GM21381 (cell line): ENCODE results near the gene RAP1GAP2.
"Not testable (repeated sequence)": the region's sequence is repeated elsewhere in the genome, so short reads cannot be mapped to it uniquely, and the experiment has no call there.

Source experiments
- ATAC-seq: cut with Tn5 transposase; IDR thresholded peaks from one replicate; pipeline ENCODE4 v1.9.1; 2021; ENCODE audit warnings: mild to moderate bottlenecking, moderate library complexity; ENCODE audit not compliant: unreplicated experiment

Gene RAP1GAP2

DNA sequence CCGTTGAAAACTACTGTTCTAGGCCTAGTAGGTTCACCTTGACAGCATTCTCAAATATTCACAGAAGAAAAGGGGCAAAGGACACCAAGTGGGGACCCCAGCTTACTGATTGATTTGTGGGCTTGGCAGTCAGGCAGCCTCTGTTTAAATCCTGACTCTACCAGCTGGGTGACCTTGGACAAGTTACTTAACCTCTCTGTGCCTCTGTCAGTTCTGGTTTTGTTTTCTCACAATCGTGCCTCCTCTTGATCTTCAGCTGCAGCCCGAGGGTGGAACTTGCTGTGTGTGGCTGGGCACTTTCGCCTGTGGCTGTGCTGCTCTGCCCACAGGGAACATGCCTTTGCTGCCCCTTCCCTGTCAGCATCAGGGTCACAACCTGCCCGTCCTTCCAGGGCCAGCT lies 17.8 kb downstream of the RAP1GAP2 start:
- peak; percentile 30 for ATAC-seq

DNA sequence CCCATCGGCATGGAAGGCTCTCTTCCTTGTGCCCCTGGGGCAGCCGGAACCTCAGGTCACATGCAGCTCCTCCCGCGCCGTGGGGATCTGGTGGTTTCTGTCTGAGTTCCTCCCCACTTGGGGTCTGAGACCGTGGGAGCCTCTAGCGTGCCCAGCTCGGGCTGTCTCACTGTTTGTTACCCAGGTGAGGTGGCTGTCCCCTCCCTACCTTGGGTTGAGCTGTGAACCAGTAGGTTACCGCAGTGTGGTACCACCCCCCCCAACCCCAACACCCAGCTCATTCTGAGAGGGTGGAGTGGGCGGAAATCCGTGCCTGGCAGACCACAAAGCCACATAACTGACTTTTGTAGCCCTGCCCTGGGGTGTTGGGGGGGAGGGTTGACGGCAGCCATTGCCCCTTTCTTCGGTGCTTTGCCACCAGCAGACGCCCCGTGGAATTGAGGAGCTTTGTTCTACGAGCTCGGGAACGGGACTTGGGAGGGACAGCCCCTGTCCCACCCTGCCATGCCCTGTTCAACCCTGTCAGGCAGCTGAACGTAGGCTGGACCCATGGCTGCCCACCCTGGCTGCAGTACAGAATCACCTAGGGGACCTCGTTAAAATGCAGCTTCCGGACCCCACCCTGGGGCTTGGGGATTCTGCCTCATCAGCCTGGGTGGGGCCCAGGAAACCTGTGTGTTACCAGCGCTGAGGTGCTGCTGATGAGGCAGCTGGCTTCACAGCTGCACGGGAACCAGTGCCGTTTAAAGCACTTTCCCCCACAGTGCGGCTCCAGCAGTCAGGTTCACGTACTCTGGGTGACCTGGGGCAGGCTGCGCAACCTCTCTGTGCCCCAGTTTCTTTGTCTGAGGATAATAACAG lies 18.5 kb downstream of the RAP1GAP2 start:
- ATAC-seq = peak; percentile 70

DNA sequence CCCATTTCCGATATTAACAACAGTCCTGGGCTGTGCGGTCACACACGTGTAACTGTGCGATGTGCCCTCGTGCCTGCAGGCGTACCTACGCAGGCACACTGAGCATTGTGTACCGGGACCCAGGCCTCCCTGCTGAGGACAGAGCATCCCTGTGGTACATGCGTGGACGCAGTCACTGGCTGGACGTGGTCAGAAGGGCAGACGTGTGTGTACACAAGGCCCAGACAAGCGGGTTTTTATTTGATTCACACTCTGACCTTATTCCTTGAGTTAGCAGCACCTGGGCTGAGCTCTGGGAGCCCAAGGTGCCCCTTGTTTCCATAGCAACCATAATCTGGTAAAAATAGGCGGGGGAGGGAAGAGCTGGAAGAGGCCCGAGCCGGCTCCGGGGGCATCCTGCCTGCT lies 19.5 kb downstream of the RAP1GAP2 start:
- ATAC-seq = no peak

DNA sequence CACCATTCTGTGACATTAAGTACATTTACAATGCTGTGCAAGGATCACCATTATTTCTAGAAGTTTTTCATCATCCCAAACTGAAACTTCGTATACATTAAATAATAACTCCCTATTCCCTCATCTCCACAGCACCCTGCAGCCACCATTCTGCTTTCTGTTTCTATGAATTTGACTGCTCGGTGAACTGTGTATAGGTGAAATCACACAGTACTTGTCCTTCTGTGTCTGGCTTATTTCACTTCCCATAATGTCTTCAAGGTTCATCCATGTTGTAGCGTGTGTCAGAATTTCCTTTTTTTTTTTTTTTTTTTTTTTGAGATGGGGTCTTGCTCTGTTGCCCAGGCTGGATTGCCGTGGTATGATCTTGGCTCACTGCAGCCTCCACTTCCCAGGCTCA lies 20.4 kb downstream of the RAP1GAP2 start:
- ATAC-seq = no peak

DNA sequence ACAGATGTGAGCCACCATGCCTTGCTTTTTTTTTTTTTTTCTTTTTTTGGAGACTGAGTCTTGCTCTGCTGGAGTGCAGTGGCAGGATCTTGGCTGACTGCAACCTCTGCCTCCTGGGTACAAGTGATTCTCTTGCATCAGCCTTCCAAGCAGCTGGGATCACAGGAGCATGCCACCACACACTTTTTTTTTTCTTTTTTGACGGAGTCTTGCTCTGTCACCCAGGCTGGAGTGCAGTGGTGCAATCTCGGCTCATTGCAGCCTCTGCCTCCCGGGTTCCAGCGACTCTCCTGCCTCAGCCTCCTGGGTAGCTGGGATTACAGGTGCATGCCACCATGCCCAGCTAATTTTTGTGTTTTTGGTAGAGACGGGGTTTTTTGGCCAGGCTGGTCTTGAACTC lies 23.1 kb downstream of the RAP1GAP2 start:
- not testable (repeated sequence) for ATAC-seq

DNA sequence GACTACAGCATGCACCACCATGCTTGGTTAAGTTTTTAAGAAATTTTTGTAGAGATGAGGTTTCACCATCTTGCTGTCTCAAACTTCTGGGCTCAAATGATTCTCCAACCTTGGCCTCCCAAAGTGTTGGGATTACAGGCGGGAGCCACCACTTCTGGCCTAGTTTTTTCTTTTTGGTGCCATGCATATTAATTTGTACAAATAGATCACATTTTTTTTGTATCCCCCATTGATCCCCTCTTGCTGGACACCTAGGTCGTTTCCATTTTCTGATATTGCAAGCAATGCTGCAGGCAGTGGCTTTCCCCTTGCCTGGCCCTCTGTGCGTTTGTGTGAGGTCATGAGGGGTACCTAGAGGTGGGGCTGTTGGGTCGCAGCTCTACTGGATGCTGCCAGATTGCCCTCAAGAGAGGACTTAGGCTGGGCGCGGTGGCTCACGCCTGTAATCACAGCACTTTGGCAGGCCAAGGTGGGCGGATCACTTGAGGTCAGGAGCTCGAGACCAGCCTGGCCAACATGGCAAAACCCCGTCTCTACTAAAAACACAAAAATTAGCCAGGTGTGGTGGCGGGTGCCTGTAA lies 23.8 kb downstream of the RAP1GAP2 start:
- ATAC-seq = no peak

DNA sequence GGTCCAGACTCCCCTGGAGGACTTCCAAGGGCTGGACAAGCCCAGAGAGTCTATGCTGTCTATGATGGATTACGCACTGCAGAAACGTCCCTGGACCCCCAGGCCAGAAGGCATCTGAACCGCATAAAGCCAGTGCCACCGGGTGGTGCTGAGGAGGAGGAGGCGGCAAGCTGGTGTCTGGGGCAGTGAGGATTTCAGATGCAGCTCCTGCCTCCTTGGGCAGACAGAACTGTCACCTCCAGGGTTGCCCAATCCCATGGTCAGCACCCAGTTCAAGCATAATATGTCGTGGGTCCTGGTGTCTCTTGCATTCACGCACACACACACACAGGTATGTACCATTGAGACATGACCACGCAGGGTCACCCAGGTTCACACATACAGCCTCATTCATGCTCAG lies 25.6 kb downstream of the RAP1GAP2 start:
- ATAC-seq = no peak

DNA sequence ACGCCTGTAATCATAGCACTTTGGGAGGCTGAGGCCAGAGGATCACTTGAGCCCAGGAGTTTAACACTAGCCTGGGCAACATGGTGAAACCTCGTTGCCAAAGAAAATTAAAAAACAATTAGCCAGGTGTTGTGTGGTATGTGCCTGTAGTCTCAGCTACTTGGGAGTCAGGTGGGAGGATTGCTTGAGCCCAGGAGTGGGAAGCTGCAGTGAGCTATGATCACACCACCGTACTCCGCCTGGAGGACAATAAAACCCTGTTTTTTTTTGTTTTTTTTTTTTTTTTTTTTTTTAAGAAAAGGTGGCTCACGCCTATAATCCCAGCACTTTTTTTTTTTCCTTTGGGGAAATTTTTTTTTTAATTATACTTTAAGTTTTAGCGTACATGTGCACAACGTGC lies 26.1 kb downstream of the RAP1GAP2 start:
- ATAC-seq = no peak

DNA sequence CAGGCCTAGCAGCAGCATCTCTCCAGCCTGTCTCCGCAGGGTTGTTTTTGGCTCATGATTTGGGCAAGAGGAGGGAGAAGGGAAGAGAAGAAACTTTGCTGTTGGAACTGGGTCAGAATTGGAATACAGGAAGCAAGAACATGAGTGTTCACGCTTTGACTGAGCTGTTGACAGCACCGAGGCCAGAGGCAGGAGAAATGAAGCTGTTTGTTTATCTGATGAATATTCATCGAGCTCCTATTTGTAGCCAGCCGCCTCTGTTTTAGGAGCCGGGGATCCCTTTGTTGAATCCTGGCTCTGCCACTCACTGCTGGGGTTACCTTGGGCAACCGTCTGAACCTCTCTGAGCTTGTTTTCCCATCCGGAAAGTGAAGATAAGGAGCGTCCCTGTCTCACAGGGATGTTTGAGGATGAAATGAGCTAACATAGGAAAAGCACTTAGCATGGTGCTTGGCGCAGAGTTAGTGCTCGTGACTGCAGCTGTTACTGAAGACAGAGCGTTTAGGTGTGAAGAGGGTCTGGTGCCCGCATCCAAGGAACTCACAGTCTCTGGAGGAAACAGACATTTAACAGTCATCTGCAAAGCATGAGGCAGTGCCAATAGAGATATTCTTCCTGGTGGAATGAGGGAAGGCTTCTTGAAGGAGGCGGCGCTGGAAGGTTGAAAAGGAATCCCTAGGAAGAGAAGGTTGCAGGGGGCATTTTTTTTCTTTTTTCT lies 29.2 kb downstream of the RAP1GAP2 start:
- no peak for ATAC-seq

DNA sequence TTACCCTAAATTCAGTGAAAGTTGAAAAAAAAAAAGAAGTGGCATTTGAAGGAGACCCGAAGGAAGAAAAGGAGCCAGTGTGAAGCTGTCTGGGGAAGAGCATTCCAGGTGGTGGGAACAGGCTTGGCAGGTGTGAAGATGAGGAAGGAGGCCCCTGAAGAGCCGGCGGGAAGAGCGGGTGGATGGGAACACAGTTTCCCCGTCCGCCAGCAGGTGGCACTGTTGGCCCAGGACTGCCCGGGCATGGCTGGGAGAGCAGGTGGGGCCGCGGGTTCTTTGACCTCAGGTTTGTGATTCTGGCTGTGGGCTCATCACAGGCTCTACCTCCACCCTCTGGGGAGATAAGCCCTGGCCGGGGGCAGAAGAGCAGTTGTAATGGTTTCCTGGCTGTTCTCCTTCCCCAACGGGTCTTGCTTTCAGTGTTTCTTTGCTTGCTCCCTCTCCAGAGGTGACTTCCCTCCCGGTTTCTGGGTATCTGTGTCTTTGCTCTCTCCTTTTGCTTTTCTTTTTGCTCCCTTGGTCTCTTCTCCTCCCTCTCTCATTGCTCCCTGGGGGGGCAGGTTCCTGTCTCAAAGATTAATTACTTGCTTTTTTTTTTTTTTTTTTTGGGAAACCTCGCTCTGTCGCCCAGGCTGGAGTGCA lies 32.3 kb downstream of the RAP1GAP2 start:
- no peak for ATAC-seq

DNA sequence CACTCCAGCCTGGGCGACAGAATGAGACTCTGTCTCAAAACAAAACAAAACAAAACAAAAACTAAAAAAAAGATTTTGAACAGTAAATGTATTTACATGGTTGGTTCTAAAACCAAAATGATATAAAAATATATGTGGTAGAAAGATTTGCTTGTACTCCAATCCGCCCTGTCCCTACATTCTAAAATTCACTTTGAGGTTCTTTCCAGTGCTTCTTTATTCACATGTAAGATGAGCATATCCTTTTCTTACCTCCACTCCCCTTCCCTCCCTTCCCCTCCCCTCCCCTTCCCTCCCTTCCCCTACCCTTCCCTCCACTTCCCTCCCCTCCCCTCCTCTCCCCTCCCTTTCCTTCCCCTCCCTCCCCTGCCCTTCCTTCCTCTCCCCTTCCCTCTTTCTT lies 34.4 kb downstream of the RAP1GAP2 start:
- ATAC-seq = no peak

DNA sequence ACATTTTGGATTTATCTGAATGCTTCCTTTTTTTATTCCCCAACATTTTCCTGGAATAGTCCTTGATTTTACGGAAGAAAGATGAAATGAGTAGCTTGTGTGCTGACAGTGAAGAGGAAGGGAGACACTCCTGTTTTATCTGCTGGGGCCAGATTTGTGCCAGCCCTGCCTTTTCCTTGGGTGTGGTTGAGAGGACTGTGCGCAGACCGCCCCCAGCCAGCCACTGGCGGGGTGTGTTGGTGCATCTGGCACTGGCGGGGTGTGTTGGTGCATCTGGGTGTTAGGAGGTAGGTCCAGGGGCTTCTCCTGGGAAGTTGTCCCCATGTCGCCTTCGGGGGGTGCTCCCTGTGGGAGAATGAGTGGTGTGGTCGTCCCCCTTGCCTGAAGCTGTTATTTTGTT lies 39.5 kb downstream of the RAP1GAP2 start:
- ATAC-seq = no peak

DNA sequence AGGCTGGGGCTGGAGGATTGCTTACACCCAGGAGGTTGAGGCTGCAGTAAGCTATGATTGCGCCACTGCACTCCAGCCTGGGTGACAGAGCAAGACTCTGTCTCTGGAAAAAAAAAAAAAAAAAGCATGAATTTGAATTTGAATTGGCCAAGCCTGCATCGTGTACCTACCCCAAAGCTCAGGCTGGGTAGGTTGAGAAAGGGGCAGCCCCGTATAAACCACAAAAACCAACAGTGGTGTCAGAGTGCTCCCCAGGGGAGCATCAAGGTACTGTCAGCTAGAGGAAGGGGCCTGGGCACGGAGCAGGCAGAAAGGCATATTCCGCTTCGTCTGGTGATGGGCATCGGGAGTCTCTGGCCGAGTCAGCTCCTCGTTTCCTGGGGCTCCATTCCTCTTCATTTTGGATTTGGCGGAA lies 40.9 kb downstream of the RAP1GAP2 start:
- ATAC-seq = no peak

DNA sequence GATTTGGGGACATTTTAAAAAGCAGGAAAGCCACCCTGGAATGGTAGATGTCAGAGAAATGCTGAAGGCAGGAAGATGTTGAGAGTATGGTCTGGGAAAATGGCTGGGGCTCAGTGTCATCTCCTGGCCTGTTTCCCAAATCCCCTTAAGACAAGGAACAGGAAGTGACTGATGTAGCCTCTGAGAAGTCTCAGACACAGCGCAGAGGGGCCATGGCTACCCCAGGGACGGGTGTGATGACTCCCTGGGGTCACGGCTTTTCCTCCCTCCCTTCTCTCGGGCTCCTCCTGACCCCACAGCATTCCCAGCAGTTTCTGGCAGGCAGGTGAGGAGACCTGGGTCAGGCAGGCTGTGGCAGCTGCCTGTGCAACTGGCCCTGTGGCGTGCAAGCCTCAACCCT lies 45.4 kb downstream of the RAP1GAP2 start:
- ATAC-seq = no peak

DNA sequence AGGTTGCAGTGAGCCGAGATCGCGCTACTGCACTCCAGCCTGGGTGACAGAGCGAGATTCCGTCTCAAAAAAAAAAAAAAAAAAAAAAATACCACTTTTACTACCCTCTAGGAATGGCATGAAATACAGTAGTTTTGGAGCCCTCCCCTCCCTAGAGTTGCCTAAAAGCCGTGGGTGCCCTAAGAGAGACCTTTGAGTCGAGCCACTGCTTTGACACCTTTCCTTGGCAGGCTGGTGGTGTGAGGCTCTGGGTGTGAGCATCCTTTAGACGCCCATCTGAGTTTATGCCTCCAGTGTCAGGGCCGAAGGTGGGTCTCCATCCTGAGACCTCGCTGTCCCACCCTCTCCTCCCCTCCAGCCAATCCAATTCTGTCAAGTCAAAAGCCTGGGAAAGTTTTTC lies 46.2 kb downstream of the RAP1GAP2 start:
- ATAC-seq = no peak

DNA sequence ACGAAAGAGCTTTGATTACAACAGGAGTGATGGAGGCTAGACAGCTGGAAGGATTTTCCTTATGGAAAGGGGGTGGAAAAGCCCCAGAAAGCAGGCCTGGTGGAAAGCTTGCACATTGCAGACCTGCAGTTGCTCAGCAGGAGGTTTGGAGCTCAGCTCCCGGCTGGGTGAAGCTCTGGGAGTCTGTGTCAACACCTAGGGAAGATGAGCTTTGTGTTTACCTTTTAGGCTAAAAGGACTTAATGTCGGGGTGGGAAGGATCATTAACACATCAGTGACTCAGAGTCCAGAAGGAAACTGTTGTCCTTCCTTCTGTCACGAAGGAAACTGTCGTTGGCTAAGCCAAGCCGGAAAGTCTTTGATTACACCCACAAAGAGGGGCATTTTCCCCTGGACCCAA lies 48.2 kb downstream of the RAP1GAP2 start:
- ATAC-seq = no peak

DNA sequence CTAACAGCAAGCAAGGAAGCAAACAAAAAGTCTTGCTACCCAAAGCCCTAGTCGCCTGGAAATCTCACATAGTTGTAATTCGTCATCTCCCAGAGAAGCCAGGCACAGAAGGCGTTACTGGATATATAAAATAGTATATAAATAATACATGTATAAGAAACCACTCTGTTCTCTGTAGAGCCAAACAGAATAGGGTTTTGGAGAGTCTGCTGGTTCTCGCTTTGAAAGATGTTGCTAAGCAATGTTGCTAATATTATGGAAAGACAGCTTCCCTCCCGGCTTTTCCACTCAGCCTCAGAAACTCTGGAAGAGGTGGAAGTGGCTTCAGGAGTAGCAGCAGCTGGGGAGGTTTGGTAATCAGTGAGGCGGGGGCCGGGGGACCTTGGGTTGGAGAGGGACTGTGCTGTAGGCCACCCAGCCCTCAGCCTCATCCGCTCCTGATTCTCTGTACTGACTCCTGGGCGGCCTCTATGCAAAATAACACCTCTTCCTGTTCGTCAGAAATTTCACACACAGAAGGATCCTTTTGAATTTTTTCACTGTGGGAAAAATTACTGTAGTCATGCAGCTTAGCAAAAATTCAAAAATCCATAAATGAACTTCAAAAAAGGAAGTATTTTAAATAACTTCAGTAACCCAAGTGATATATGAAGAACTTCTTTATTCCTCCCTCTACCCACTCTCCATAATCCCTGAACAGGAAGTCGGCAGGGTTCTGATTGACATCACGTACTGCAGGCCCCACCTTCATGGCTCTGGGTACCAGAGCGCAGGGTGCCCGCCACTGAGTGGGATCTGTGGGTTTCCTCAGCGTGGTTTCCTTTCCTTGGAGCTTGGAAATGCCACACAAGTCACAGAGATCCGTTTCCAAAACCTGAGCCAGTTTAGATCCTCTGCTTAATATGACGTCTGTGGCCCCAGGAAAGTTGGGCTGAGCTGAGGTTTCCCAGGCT lies 51.4 kb downstream of the RAP1GAP2 start:
- ATAC-seq = no peak

DNA sequence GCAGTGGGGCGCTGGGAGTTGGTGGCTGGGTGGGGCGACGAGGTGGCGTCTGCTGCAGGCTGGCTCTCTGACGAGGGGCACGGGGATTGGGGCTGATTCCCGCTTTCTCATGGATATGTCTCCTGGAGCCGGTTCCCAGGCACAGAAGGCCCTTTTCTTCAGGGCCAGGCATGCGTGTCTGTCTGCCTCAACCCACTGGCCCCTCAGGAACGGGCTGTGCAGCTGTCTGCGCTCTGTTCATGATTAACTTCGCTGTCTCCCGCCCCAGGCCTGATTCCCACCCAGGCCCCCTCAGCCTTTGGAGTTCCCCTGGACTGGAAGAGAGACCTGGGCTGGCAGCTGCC lies 53.1 kb downstream of the RAP1GAP2 start:
- ATAC-seq = no peak

DNA sequence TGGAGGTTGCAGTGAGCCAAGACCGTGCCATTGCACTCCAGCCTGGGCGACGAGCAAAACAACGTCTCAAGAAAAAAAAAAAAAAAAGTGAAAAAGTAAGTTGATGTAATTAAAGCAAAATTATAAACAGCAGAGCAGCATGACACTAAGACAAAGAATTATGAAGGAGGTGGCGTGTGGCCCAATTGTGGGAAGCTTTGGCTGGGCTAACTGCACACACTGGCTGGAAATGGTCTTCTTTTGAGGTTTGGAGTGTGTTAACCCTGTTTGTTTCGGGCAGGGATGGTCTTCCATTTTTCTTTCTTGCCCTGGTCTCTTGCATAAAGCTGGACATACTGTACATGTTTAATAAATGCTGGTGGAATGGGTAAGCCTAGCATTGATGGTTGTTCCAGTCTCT lies 54.8 kb downstream of the RAP1GAP2 start:
- ATAC-seq = no peak

DNA sequence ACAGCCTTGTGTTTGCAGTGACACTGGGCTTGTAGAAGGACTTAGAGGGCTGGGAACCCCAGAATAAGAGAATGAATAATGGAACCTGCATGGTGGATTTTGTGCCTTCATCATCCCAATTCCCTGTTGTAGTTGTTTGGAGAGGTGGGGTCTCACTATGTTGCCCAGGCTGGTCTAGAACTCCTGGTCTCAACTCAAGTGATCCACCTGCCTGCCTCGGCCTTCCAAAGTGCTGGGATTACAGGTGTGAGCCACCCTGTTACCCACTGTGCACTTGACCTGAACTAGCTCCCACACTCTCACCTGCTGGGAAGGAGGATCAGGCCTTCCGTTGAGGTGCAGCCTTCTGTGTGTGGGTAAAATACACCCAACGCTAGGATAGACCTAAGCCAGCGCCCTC lies 55.4 kb downstream of the RAP1GAP2 start:
- no peak for ATAC-seq

DNA sequence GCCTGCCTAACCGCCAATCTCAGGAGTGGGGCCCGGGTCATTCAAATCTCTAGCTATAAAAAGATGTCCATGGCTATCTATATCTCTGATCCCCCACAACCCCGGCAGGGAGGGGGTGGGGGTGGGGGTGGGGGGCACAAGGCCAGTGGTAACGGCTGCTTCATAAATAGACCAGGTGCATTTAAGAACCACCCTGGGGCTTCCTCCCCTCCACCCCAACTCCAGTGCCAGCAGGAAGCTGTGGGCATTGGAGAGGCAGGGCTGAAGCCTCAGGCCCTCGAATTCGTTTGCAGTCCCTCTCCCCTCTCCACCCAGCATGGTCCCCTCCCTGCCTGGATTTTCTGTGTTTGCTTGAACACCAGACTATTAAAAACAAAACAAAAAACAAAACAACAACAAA lies 56.0 kb downstream of the RAP1GAP2 start:
- ATAC-seq = no peak
